Suprapubic skin (tissue), 4 donors: ENCODE measurements around the gene SP4. TPM values are rescaled to one million over a fixed set of nuclear protein-coding genes. Genes with fewer than 3 reads are reported as not detected.

Source experiments
- DNase-seq, 2 donors: peaks; one replicate each; pipeline ENCODE4 v3.0.0-alpha.2; 2019; ENCODE audit warnings: low spot score in 2 of 2
- H3K27ac ChIP-seq: fragments of 200-600 bp; sonication (generic); one replicate; pipeline ENCODE4 v1.5.1; 2019
- H3K27me3 ChIP-seq: fragments of 200-600 bp; sonication (generic); one replicate; pipeline ENCODE4 v1.5.1; 2019
- H3K36me3 ChIP-seq: fragments of 200-600 bp; sonication (generic); one replicate; pipeline ENCODE4 v1.5.1; 2019
- H3K4me1 ChIP-seq: fragments of 200-600 bp; sonication (generic); one replicate; pipeline ENCODE4 v1.5.1; 2019
- H3K4me3 ChIP-seq: fragments of 200-600 bp; sonication (generic); one replicate; pipeline ENCODE4 v1.5.1; 2019; ENCODE audit warnings: mild to moderate bottlenecking
- H3K9me3 ChIP-seq: fragments of 200-600 bp; sonication (generic); one replicate; pipeline ENCODE4 v1.5.1; 2019
- EP300 ChIP-seq: sonication (generic); formaldehyde crosslinking; IDR thresholded peaks from one replicate; pipeline ENCODE4 v1.6.1; 2017; ENCODE audit warnings: antibody characterized with exemption
- POLR2A ChIP-seq, 2 donors: fragments of 450-650 bp; IDR thresholded peaks; one replicate each; pipeline ENCODE4 v1.6.1; 2017; ENCODE audit warnings: antibody characterized with exemption in 2 of 2, mild to moderate bottlenecking in 2 of 2, moderate library complexity in 2 of 2
- POLR2AphosphoS5 ChIP-seq, 3 donors: sonication (generic); formaldehyde crosslinking; IDR thresholded peaks; one replicate each; pipeline ENCODE4 v1.6.1; 2017; ENCODE audit warnings: antibody characterized with exemption in 3 of 3
- WGBS: methylation state at CpG from one replicate; pipeline ENCODE4 v1.1.5; 2018; 5-methylcytosine and 5-hydroxymethylcytosine counted together
- total RNA-seq, 4 donors: library from RNA; depleted of rRNA; stranded (reverse); fragments of >200 nt; gene quantifications; one replicate each; pipeline ENCODE4 v1.1.0, GENCODE V29; 2016
- TF ChIP-seq, protein P1 (sequence below), 2 donors: fragments of 200-600 bp in 1 of 2; fragments of 450-650 bp in 1 of 2; sonication (generic) in 1 of 2; IDR thresholded peaks; one replicate each; pipeline ENCODE4 v1.5.1; 2016 to 2019; ENCODE audit warnings: antibody characterized with exemption in 2 of 2, mild to moderate bottlenecking in 1 of 2, moderate library complexity in 1 of 2

The SP4 gene
- total RNA-seq, 4 donors from 2014 or later: 5.3 to 17.0 (median 11.1) TPM

DNA sequence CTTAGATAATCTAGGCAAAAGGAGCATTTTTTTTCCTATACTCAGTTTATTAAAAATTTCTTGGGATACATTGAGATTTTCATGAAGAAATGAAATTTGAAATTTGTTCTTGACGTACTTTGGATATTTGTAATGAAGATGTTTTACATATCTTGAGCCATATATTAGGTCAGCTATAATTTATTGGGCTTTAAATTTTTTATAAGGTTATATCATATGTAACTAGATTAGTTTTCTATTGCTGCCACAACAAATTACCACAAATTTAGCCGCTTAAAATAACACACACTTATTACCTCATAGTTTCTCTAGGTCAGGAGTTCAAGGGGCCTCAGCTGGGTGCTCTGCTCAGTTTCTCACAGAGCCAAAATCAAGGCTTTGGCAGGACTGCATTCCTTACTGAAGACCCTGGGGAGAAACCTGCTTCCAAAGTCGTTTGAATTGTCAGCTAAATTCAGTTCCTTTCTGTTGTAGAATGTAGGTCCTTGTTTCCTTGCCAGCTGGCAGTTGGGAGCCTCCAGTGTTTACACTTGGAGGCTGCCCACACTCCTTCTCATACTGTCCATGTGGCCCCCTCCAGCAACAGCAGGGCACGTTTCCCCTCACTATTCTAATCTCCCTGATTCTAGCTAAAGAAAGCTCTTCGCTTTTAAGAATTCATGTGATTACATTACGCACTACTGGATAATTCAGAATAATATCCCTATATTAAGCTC, 72.4 kb downstream of the SP4 start:
- no peak overlapping the region for H3K27ac ChIP-seq
- H3K4me3 ChIP-seq: no peak overlapping the region
- peaks cover 4% of the 10 kb centered on the region for H3K9me3 ChIP-seq
- TF ChIP-seq POLR2A (IDR thresholded peaks at IDR 0.05) (no peak), POLR2AphosphoS5 (IDR thresholded peaks at IDR 0.05) (no peak), EP300 (no peak)
- TF ChIP-seq, protein P1, sequence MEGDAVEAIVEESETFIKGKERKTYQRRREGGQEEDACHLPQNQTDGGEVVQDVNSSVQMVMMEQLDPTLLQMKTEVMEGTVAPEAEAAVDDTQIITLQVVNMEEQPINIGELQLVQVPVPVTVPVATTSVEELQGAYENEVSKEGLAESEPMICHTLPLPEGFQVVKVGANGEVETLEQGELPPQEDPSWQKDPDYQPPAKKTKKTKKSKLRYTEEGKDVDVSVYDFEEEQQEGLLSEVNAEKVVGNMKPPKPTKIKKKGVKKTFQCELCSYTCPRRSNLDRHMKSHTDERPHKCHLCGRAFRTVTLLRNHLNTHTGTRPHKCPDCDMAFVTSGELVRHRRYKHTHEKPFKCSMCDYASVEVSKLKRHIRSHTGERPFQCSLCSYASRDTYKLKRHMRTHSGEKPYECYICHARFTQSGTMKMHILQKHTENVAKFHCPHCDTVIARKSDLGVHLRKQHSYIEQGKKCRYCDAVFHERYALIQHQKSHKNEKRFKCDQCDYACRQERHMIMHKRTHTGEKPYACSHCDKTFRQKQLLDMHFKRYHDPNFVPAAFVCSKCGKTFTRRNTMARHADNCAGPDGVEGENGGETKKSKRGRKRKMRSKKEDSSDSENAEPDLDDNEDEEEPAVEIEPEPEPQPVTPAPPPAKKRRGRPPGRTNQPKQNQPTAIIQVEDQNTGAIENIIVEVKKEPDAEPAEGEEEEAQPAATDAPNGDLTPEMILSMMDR (IDR thresholded peaks at IDR 0.05): no peak
- no peak for DNase-seq
- 75% methylated on average over 6 of the region's 6 CpGs for WGBS
- H3K27me3 ChIP-seq: no peaks in the 10 kb centered on the region
- H3K4me1 ChIP-seq: no peaks in the 10 kb centered on the region
- no peaks in the 10 kb centered on the region for H3K36me3 ChIP-seq

DNA sequence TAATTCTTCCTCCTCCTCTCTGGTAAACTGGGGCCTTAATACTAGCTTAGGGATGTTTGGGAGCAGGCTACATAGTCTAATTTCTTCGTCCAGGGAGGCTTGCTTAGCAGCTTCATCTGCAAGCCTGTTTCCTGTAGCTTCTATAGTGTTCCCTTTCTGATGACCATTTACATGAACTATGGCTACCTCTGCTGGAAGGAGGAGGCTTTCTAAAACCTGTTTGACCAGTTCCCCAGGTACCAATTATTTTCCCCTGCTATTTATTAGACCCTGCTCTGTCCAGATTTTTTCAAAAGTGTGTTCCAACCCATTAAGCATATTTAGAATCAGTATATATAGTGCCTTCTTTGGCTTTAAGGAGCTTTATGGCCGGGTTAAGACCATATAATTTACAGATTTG, 76.1 kb downstream of the SP4 start:
- TF ChIP-seq EP300: no peak
- TF ChIP-seq, protein P1 (IDR thresholded peaks at IDR 0.05): no peak
- TF ChIP-seq POLR2AphosphoS5 (IDR thresholded peaks at IDR 0.05): no peak
- TF ChIP-seq POLR2A (IDR thresholded peaks at IDR 0.05): no peak
- H3K4me1 ChIP-seq: no peaks in the 10 kb centered on the region
- H3K9me3 ChIP-seq: no peaks in the 10 kb centered on the region
- H3K27ac ChIP-seq: no peak overlapping the region
- no peaks in the 10 kb centered on the region for H3K27me3 ChIP-seq
- peaks cover 6% of the 10 kb centered on the region for H3K36me3 ChIP-seq
- 90% methylated on average over 2 of the region's 2 CpGs for WGBS
- no peak for DNase-seq
- no peak overlapping the region for H3K4me3 ChIP-seq

DNA sequence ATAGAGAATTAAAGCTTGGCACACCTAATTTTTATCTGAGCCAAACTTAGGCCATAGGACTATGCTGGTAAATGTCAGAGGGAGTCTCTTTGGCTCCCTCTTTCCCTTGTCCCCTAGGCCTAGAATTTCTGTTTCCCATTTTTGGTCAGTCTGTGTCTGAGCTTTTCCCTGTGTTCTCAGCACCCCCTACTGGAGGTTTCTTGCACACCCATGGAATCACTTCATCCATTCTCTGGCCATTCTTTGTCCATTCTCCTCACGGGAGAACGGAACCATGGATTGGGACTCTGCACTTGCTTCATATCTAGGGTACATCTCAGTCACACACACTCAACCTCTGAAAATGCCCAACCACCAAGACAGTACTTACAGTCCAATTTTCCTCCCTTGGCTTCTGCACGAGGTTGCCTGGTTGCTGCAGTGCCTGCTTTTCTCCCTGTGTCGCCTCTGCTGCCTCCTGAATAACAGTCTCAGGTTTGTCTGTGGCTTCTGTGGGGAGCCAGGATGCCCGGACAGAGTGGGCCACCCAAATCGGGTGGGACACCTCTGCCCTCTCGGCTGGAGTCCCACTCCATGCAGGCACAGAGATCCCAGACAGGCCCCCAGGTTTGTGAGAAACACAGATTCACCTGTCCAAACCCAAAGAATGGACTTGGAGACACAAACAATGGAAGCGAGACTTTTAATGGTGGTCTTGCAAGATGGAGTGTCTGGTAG, 79.9 kb downstream of the SP4 start:
- Histone ChIP-seq H3K27me3 (no peaks in the 10 kb centered on the region), H3K4me3 (no peak overlapping the region), H3K9me3 (peaks cover 6% of the 10 kb centered on the region), H3K4me1 (no peaks in the 10 kb centered on the region), H3K36me3 (peaks cover 17% of the 10 kb centered on the region), H3K27ac (no peak overlapping the region)
- WGBS: 91% methylated on average over 8 of the region's 8 CpGs
- TF ChIP-seq EP300 (no peak), POLR2A (IDR thresholded peaks at IDR 0.05) (no peak), POLR2AphosphoS5 (IDR thresholded peaks at IDR 0.05) (no peak)
- TF ChIP-seq, protein P1 (IDR thresholded peaks at IDR 0.05): peak in 1 of 2 donors; percentile 10
- no peak for DNase-seq

DNA sequence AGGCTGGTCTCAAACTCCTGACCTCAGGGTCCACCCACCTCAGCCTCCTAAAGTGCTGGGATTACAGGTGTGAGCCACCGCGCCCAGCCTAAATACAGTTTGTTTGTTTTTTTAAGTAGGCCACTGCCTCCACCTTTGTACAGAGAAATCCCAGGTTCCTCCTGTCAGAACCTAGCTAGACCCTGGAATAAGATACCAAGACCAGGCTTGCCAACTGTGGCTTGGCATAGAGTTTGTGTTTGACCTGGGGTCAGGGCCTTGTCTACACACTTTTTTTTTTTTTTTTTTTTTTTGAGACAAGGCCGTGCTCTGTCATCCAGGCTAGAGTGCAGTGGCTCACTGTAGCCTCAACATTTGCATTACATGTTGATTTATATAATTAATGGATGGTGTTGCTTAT, 80.7 kb downstream of the SP4 start:
- TF ChIP-seq EP300: no peak
- TF ChIP-seq, protein P1 (IDR thresholded peaks at IDR 0.05): no peak
- TF ChIP-seq POLR2A (IDR thresholded peaks at IDR 0.05): no peak
- no peak for TF ChIP-seq POLR2AphosphoS5 (IDR thresholded peaks at IDR 0.05)
- no peaks in the 10 kb centered on the region for H3K27me3 ChIP-seq
- H3K4me1 ChIP-seq: no peaks in the 10 kb centered on the region
- WGBS: 97% methylated on average over 3 of the region's 3 CpGs
- H3K27ac ChIP-seq: no peak overlapping the region
- no peak for DNase-seq
- H3K36me3 ChIP-seq: peaks cover 17% of the 10 kb centered on the region
- H3K4me3 ChIP-seq: no peak overlapping the region
- H3K9me3 ChIP-seq: peaks cover 6% of the 10 kb centered on the region

DNA sequence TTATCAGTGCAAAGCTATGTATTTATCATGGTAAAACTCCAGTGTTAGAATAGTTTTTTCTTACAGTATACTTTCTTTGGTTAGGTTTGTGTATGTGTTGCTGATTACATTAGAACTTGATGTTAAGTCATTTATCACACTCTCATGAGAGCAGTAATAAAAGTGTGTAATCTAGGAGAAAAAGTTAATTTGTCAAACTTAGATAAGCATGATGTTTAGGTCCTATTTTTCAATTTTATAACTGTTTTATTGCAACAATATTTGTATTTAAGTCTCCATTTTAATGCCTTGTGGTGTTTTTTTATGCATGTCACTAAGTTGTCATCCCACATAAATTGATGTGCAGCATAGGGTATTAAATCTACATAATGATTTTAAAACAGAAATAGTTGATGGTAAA, 86.2 kb downstream of the SP4 start:
- peaks cover 6% of the 10 kb centered on the region for H3K9me3 ChIP-seq
- no peaks in the 10 kb centered on the region for H3K27me3 ChIP-seq
- DNase-seq: no peak
- H3K4me1 ChIP-seq: no peaks in the 10 kb centered on the region
- H3K36me3 ChIP-seq: peaks cover 10% of the 10 kb centered on the region
- no peak for TF ChIP-seq EP300
- TF ChIP-seq, protein P1 (IDR thresholded peaks at IDR 0.05): no peak
- TF ChIP-seq POLR2A (IDR thresholded peaks at IDR 0.05): no peak
- H3K27ac ChIP-seq: no peak overlapping the region
- H3K4me3 ChIP-seq: no peak overlapping the region
